Lower lobe of right lung (tissue), 2 donors: ENCODE data around the gene ELOVL2. TPM values are rescaled to one million over a fixed set of nuclear protein-coding genes. Genes with fewer than 3 reads are reported as not detected.

ENCODE experiments used
- ATAC-seq, 2 donors: fragments of 200-7000 bp; cut with Tn5 transposase; one replicate each; pipeline ENCODE4 v1.9.1; 2020 to 2022; ENCODE audit warnings: mild to moderate bottlenecking in 2 of 2, moderate library complexity in 2 of 2
- DNase-seq: peaks from one replicate; pipeline ENCODE4 v3.0.0-alpha.2; 2020
- H3K27ac ChIP-seq: fragments of 200-600 bp; one replicate; pipeline ENCODE4 v1.8.0; 2022
- H3K27me3 ChIP-seq: fragments of 200-600 bp; one replicate; pipeline ENCODE4 v1.8.0; 2022; ENCODE audit warnings: low read depth
- H3K36me3 ChIP-seq: fragments of 200-600 bp; one replicate; pipeline ENCODE4 v1.8.0; 2022; ENCODE audit warnings: mild to moderate bottlenecking
- H3K4me1 ChIP-seq: fragments of 200-600 bp; one replicate; pipeline ENCODE4 v1.8.0; 2022
- H3K4me3 ChIP-seq: fragments of 200-600 bp; one replicate; pipeline ENCODE4 v1.8.0; 2022; ENCODE audit warnings: mild to moderate bottlenecking
- H3K9me3 ChIP-seq: fragments of 200-600 bp; one replicate; pipeline ENCODE4 v1.8.0; 2022
- intact Hi-C: fragments of 100-400 bp; cut with DNase I; formaldehyde crosslinking; loops from one replicate; pipeline ENCODE4 v1.11.0; 2022
- total RNA-seq: library from RNA; stranded (reverse); fragmentation: NEBNext Ultra II Directional; extraction: Animal tissue kit (Norgen Biotek cat#: 25700); gene quantifications from one replicate; pipeline ENCODE4 v1.2.1, GENCODE V29; 2021
- TF ChIP-seq, protein P1 (sequence below): fragments of 200-600 bp; IDR thresholded peaks from one replicate; pipeline ENCODE4 v1.8.0; 2022; ENCODE audit warnings: antibody characterized with exemption, mild to moderate bottlenecking
- donor health status: DM: no; HTN: yes; CAD: no; lungs with severe emphysema.

ELOVL2 gene
- total RNA-seq, 1 donor from 2014 or later: 0.21 TPM

DNA sequence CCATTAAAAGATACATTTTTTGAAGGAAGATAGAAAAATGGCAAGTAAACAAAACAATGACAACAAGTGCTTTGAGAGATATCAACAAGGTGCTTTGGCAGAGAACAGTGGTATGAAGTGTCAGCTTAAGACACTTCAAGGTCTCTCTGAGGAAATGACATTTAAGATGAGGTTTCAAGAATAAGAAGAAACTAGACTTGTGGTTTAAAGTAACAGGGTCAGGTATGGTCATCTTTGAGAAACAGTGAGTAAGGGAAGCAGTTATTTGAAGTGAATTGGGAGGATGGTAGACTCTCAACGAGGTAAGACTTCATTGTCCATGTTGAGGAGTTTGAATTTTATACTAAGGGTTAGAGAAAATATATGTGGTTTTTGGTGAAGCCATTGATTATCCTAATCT lies 79.4 kb downstream of the ELOVL2 start:
- TF ChIP-seq, protein P1, sequence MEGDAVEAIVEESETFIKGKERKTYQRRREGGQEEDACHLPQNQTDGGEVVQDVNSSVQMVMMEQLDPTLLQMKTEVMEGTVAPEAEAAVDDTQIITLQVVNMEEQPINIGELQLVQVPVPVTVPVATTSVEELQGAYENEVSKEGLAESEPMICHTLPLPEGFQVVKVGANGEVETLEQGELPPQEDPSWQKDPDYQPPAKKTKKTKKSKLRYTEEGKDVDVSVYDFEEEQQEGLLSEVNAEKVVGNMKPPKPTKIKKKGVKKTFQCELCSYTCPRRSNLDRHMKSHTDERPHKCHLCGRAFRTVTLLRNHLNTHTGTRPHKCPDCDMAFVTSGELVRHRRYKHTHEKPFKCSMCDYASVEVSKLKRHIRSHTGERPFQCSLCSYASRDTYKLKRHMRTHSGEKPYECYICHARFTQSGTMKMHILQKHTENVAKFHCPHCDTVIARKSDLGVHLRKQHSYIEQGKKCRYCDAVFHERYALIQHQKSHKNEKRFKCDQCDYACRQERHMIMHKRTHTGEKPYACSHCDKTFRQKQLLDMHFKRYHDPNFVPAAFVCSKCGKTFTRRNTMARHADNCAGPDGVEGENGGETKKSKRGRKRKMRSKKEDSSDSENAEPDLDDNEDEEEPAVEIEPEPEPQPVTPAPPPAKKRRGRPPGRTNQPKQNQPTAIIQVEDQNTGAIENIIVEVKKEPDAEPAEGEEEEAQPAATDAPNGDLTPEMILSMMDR: no peak
- intact Hi-C loops: no loop called here

DNA sequence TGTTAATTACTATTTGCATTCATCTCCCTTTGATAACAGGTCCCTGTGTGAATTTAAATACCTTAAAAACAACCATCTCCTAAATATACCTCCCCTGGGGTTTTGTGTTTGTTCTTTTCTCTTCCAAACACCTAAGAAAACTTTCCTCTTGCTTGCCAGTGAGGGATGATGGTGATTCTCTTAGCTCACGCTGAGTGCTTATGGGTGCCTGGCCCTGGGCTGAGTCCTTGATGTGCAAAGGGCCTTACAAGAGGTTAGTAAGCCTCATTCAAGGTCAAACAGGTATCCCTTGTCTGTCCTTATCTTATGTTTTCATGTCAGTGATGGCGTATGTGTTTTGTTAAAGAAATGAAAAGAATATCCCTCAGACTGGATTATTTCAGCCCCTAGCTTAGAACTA lies 81.0 kb downstream of the ELOVL2 start:
- H3K36me3 ChIP-seq: no peaks in the 10 kb centered on the region
- H3K9me3 ChIP-seq: peaks cover 10% of the 10 kb centered on the region
- H3K4me1 ChIP-seq: no peaks in the 10 kb centered on the region
- H3K4me3 ChIP-seq: no peak overlapping the region
- no peak for ATAC-seq
- no peaks in the 10 kb centered on the region for H3K27me3 ChIP-seq
- H3K27ac ChIP-seq: no peak overlapping the region
- DNase-seq: no peak
- intact Hi-C loops: no loop called here
- TF ChIP-seq, protein P1: no peak

More for the DNA sequence above, 79.4 kb downstream of the ELOVL2 start:
- Histone ChIP-seq H3K27me3 (no peaks in the 10 kb centered on the region), H3K4me1 (no peaks in the 10 kb centered on the region), H3K9me3 (peaks cover 10% of the 10 kb centered on the region), H3K36me3 (no peaks in the 10 kb centered on the region), H3K4me3 (no peak overlapping the region), H3K27ac (no peak overlapping the region)
- no peak for DNase-seq
- ATAC-seq: no peak

DNA sequence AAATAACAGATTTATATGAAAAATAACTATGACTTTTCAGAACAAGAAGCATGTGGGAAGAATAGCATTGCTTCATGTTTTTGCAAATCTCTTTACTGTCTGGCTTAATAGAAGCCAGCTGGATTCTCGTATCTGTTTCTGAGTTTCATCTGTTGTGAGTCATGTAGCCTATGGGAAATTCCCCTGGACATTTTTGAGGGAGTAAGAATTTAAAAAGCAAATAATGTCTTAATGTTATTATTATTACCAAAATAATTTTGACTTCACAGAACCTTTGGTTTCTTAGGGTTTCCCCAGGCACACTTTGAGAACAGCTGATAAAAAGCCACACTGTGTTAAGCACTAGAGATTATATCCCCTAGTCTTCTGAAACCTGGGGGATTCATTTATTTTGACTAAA lies 81.4 kb downstream of the ELOVL2 start:
- H3K4me1 ChIP-seq: no peaks in the 10 kb centered on the region
- H3K27me3 ChIP-seq: no peaks in the 10 kb centered on the region
- H3K9me3 ChIP-seq: peaks cover 10% of the 10 kb centered on the region
- no peak for DNase-seq
- no peak overlapping the region for H3K4me3 ChIP-seq
- intact Hi-C loops: no loop called here
- TF ChIP-seq, protein P1: no peak
- H3K27ac ChIP-seq: no peak overlapping the region
- no peak for ATAC-seq
- no peaks in the 10 kb centered on the region for H3K36me3 ChIP-seq

DNA sequence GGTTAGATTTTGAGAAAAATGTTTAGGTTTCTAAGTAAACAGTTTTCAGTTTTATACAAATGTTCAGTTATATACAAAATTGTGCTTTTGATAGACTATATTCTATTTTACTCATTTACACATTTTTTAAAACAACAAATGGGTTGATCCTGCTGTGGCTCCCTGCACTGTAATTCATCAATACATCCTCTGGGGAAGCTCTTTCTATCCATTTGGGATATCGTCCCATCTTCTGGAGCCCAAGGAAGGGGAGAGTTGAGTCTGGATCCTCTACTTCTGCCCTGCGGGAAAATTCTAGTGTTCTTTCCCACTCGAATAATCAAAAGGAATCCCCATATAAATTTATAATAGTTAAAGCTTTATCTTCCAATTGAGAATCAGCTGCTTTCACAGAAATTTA lies 82.3 kb downstream of the ELOVL2 start:
- Histone ChIP-seq H3K36me3 (no peaks in the 10 kb centered on the region), H3K4me1 (no peaks in the 10 kb centered on the region), H3K4me3 (no peak overlapping the region), H3K27ac (no peak overlapping the region), H3K9me3 (peaks cover 10% of the 10 kb centered on the region), H3K27me3 (no peaks in the 10 kb centered on the region)
- TF ChIP-seq, protein P1: no peak
- ATAC-seq (no peak), DNase-seq (no peak)
- intact Hi-C loops: no loop called here

DNA sequence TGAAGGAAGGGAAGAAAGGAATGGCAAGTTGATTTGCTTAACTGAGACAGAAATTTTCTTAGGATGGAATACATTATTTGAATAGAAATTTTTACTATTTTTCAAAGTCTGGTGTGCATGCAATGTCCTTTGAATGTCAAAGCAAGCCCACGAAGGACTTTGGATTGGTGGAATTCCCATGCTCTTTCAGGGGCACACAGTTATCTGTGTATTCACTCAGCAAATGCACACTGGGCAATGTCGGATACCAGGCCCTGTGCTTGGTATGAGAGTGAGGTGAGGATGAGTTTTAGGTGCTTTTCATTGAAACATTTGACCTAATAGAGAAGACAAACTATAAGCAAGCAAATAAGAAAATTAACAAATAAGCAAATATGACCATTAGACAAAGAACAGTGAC lies 83.9 kb downstream of the ELOVL2 start:
- Histone ChIP-seq H3K4me3 (no peak overlapping the region), H3K9me3 (no peaks in the 10 kb centered on the region), H3K36me3 (no peaks in the 10 kb centered on the region), H3K4me1 (no peaks in the 10 kb centered on the region), H3K27me3 (no peaks in the 10 kb centered on the region), H3K27ac (no peak overlapping the region)
- TF ChIP-seq, protein P1: no peak
- ATAC-seq (no peak), DNase-seq (no peak)
- intact Hi-C loops: no loop called here

DNA sequence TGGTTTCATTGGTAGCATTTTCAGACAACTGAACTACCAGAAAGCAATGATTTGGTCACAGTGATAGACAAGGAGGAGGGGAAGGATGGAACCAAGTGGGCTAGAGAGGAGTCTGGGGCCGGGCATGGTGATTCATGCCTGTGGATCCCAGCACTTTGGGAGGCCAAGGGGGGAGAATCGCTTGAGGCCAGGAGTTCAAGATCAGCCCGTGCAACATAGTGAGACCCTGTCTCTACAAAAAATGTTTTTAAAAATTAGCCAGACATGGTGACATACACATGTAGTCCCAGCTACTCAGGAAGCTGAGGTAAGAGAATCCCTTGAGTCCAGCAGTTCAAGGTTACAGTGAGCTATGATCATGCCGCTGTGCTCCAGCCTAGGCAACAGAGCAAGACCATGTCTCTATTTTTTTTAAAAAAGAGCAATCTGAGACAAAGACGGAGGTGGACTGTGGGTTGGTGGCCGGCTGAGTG lies 86.7 kb downstream of the ELOVL2 start:
- H3K27me3 ChIP-seq: no peaks in the 10 kb centered on the region
- no peaks in the 10 kb centered on the region for H3K9me3 ChIP-seq
- intact Hi-C loops: no loop called here
- H3K4me3 ChIP-seq: no peak overlapping the region
- no peak overlapping the region for H3K27ac ChIP-seq
- ATAC-seq (no peak), DNase-seq (no peak)
- no peaks in the 10 kb centered on the region for H3K36me3 ChIP-seq
- TF ChIP-seq, protein P1: no peak
- no peaks in the 10 kb centered on the region for H3K4me1 ChIP-seq
